ENCODE measurements around the gene LRRC51.

Gene LRRC51, protein sequence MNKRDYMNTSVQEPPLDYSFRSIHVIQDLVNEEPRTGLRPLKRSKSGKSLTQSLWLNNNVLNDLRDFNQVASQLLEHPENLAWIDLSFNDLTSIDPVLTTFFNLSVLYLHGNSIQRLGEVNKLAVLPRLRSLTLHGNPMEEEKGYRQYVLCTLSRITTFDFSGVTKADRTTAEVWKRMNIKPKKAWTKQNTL

DNA sequence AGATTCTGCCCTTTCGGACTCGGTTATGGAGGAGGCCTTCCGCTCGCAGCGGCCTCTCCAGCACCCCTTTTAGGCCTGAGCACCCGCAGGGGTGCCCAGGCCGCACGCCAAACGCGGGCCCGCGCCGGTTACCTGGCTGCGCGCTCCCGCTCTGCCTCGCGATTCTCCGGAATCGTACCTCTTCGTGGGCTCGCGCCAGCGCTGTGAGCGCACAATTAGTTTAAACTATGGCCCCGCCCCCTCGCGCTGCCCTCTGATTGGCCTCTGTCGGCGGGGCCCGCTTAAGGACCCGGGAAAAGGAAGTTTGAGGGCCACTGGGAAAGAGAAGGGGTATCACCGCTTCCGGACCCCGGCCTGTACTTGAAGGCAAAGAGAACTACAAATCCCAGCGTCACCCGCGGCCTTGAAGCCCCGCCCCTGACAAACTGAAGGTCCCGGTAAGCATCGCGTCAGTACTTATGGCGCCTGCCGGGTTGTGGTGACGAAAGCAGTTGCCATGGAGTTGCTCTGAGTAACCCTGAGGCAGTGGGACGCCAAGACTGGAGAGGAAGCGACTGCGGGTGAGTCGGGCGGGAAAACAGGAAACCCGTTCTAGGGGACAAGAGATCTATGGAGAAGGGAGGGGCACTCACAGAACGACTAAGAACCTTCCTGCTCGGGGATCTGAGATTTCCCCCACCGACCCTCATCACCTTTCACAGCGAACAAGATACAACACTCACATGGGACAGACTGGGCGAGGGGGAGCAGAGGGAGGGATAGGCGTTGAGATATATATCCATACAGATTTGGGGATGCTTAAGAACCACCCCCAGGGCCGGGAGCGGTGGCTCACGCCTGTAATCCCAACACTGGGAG is at the start of gene LRRC51, which contains the start of gene NUMA1:
Gene LRRC51 (plus strand): TSS at position 525 of the 858 bp plus-strand sequence. CDS start 8,234 bp downstream, outside the sequence.
Gene NUMA1 (minus strand): TSS at position 217 of the 858 bp plus-strand sequence. CDS start 44,599 bp downstream, outside the sequence.
- DNase-seq: peak; percentile 99

DNA sequence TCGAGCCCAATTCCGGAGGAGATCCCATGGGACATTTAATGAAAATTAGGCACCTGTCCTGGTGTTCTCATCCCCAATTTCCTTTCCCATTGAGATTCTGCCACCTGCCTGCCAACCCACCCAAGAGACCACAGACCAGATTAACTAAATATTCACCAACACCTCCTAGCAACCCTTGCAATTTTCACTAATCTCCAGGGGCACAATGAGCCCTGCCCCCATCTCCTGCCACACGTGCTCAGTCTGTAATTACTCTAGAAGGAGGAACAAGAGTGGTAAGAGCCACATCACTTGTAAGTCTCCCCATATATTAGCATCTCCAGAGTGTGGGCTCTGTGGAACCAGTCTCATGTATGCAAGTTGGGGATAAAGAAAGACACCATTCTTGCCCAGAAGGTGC is 44.0 kb upstream of the LRRC51 start:
- no peak for DNase-seq

DNA sequence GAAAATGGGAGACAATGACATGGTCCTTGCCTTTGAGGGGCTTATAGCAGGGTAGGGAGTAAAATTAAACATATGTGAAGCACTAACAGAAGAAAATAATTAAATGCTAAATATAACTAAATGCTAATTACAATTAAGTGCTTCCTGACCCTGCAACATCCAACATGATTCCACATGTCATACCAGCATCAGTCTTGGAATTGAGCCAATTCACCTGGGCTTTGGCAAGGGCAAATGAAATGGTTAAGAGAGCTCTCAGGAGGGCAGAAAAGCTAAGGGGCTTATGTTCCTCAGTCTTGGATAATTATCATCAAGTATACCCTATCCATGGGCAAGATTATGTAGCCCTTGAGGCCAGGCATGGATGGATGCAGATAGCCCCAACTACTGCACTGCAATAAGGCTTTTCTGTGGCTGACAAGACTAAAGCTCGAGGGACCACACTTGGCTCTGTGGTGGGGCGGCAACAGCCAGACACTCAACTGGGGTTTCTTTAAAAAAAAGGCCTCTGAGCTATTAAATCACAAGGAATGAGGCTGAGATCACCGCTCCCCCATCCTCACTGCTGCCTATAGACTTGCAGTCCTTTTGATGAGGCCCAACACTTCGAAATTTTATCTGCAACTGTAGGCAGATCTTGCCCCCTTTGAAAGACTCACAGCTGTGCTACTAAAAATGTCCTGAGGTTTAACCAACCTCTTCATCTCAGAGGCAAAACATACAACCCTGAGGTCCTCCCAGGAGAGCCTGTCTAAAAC is 42.9 kb upstream of the LRRC51 start:
- DNase-seq: no peak

DNA sequence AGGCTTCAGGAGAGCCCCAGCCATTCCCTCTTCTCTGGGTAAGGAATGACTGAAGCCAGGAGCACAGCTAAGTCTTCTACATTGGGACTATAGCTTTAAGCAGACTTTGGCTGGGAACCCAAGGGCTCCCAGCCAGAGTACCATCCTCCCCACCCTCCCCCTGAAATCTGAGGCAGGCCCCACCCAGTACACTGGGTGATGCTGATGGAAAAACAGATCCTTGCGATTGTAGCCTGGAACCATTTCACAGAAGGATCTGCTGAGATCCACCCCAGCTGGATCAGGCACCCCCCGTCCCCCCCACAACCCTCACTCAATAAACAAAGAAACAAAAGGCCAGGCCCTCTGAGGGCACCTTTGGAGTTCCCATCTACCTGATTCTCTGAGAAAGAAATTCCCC is 42.2 kb upstream of the LRRC51 start:
- DNase-seq: no peak

DNA sequence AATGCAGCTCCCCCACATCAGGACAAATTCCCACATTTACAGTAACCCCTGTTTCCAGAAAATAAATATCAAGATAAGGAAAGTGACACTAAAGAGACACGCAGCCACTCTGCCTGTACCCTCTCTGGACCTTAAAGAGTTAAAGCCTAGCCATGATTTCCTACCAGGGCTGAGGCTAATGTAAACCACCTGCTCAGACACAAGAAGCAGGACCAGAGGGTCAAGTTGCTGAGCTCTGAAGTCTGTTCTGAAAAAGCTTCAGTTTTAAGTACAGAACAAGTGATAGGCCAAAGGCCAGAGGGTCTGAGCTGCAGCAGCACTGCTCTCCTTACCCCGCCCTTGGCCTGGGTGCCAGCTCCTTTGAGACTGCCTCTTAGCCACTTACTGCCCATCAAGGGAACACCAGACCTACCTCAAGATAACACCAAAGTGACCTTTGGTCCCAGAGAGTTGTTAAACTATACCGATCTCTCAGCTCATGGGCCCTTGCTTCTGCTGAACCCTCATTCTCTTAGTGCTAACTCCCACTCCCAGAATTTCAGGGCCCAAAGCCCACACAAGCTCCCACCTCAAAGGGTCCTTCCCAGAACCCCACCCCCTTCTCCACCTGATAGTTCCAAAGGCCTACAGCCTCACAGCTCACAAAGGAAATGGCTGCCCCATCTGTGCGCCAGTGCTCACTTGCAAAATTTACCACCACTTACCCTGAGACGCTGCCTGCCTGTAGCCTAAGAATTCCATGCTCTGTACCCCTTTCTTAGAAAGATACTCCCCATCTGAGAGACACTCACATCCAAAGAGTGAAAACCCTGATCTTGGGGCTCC is 41.4 kb upstream of the LRRC51 start:
- DNase-seq: no peak

DNA sequence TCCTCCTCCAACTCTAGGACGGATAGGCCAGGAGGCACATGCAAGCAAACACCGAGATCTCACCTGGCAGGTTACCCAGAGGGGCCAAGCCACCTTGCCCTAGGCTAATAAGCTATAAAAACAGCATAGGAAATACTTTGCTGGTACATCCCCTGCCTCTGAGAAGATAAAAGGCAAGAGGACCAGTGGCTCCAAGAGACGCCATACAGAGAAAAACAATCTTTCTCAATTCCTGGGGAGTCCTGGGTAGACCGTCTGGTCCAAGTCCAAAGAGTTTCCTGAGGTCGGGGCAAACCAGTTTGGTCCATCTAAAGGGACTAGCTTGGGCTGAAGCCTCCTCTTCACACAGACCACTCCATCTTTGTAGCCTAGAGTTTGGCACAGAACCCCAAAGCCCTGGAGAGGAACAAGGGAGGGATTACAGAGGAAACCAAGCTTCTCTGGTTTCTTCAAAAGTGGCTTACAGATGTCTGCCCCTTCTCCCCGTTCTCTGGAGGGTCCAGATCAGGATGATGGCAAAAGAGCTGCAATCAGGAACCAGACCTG is 40.7 kb upstream of the LRRC51 start:
- DNase-seq: no peak

DNA sequence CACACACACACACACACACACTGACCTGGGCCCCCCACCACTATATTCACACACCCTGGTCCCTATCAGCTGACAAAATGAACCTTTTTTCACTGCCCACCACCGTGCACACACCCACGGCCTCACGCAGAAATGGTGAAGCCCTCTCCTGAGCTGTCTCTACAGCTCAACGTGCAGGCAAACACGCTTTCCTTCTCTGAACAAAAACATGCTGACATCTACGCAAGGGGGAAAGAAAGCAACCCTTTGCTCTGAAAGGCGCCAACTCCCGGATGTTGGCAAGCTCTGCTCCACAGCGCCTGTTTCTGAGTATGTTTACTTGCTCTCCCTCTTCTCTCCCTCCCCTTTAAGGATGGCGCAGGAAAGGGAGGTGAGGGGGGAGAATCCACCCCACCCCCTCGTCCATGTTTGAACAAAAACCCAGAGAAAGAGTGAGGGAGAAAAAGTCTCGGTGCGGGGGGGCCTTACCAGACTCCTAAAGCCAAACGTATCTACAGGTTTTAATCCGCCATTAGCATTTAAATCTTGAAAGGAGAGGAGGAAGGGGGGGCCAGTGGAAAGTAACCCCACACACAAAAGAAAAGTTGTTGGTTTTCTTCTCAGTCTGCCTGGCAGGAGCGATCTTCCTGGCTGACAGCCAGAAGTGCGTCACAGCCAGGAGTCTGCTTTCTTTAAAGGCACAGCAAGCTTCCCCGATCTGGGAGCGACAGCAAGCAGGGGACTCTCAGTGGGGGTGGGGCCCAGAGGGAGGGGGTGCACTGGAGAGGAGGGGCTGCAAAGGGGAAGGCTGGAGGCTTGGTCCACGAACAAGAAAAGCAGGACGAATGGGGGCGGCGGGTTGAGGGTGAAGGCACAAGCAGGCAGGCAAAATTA is 39.9 kb upstream of the LRRC51 start:
- DNase-seq: peak; percentile 82

DNA sequence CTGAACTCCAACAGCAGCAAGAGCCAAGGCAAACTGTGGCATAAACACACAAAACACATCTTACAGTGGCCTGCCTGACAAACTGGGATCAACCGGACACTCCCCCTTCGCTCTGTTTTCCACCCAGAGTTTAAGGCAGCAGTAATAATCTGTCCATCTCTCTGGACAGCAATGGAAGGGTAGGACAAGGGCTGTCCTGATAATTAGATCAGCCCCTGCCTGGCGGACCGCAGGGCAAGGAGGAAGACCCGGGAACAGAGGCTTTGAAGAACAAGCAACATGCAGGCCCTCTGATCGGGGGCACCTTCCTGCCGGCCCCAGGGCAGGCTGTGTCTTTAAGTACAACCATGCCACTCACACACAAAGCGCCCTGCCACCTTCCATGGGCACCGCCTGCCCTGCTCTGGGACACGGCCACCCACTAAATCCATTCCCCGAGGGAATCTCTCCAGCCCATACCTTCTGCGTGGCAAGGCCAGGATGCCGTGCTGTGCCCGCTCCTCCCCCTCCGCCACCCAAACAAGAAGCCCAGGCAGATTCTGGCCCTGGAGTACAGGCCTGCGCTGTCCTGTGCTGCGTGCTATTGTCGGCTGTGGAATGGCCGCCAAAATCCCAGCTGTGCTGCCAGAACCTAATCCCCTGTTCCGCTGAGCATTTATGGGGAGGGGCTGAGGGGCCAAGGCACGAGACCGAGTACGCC is 39.1 kb upstream of the LRRC51 start:
- peak; percentile 81 for DNase-seq

DNA sequence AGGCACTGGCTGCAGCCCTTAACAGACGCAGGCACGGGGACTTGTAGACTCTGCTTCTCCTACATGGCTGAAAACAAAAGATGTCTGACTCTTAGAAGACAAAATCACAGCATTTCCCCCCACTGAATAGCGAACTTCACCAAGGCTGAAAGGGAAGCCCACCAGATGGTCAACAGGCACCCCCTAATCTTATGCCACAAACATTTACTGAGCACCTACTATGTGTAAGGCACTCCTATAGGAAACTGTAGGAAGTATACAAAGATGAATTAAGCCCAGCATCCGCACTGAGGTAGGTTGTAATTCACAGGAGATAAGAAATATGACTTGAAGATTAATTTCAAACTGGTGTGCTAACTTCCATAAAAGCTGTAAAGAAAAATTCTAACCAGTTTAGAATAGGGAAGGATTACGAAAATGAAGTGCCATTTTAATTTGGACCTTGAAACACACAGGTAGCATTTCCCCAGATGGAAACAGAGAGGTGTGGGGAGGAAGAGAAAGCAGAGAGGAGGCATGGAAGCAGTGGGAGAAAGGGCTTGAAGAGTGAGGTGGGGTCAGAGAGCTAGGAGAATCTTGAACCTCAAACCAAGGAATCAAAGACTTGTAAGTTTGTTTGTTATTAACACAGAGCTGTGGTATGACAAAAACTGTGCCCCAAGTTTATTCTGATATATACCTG is 38.4 kb upstream of the LRRC51 start:
- no peak for DNase-seq

DNA sequence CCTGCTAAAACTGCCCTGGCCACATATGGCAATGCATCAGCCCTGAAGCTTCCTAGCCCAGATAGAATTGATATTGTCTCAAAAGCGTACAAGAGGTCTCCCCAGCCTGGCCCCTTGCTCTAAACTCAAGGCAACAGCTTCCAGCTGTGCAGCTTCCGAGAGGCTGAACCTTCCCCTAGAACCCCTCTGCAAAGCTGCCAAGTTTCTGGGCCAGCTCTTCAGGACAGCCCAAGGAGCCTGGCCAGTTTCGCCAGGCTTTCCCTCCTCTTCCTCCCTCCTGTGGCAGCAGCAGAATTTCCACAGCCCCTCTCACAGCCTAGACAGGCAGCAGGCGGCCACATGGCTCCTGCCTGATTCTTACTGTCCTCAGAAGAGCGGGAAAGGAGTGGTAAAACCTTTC is 34.8 kb upstream of the LRRC51 start:
- DNase-seq: no peak

DNA sequence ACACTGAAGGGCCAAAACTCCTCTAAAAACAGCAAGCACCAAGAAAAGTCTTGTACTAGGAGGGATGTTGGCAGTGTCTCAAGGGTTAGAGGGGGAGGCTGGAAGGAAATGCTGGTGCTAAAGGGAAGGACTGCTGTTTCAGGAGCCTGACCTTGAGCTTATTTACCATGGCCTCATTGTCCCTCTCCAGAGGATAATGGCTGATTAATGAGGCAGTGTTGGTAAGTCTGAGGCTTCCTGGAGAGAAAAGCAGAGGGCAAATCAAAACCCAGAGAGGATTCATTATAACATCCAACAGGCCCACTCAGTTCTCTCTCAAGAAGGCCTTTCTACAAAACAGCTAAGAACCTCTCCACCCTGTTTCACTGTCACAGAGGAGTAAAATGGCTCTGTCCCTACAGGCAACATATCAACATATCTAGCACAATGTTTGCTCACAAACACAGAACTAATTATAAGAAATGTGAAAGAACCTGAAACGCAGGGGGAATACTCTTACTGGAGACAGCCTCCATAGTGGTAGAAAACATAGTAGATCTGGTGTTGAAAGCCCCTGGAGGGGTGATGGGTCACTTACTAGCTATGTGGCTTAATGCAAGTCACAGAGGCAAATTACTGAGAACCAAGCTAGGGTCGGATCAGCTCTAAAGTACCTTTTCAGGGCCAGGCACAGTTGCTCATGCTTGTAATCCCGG is 31.7 kb upstream of the LRRC51 start:
- no peak for DNase-seq

DNA sequence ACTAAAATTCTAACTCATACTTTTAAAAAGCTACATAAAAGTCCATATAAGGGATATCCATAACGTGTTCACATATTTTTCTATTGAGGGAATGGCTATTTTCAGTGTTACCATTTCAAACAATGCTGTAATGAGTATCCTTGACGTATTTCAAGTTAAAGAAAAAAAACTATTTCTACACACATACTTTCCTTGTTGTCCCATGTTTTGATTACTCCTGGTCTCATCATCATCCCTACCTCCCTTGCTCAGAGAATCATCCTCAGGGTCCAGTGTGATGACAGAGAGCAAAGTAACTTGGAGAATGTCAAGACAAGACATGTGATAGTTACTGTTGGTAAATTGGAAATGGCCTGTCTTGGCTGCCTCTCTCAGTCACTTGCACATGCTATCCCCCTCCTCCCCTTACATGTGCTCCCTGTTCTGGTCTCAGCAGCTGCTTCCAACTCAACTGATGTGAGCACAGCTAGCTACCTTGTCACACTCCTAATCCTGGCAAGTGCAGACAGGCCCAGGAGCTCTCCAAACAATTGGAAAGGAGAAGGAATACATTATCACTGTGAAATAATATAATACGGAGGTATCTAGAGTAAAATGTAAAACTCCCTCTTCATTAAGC is 22.1 kb upstream of the LRRC51 start:
- no peak for DNase-seq

DNA sequence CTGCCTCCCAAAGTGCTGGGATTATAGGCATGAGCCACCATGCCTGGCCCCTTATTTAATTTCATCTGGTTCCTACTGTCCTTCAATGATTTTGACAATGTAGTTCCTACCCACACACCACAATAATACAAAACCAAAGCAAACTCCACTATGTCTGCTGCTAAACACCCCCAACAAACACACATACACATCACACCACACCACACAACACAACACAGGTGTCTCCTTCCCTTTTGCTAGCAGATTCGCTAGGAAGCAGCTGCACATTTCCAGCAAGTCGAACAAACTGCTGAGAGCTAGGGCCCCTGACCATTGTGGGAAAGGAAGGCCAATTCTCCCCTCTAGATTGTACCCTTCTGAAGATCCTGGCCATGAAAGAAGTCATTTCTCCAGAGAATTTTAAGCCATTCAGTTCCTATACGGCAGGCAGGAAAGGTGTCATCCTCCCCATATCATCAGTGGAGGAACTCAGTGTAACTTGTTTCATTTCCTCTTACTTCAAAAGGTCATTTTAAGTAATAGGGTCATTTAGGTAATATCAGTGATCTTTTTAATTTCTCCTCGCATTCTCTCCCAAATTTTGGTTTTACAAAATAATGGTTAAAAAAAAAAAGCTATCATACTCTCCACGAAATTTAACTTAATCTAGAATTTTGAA is 18.8 kb upstream of the LRRC51 start:
- no peak for DNase-seq

DNA sequence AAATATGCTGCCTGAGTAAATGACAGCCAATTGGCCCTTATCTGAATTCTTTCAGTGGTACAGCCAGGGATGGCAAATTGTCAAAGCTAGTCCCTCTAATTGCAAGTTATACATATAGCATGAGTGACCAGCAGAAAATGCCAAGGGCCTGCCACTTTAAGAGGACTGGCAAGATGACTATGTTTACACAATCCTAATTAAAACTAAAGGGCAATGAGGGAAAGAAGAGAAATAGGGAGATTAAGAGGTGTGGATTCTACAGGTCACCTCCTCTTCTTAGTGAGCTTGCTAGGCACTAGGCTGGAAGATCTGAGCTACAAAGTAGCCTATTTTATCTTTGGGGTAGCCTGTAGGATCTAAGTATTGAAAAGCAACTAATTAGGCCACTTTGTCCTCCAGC is 13.8 kb upstream of the LRRC51 start:
- no peak for DNase-seq

DNA sequence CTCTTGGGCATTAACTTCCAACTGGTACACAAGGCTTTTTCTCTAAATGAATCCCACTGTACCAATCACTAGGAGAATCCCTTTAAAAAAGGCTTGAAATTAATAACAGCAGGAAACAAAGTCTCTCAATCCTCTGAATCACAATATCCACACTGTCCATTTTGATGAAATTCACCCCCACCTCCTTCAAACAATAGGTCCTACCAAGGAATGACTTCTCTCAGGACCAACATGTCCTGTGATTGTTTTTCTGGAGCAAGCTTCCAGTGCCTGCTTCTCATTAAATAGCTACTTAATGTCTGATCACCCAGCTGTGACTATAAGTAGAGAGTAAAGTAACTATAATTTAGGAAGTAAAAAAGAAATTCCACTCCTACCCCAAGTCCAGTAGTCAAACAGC is 13.4 kb upstream of the LRRC51 start:
- DNase-seq: no peak

DNA sequence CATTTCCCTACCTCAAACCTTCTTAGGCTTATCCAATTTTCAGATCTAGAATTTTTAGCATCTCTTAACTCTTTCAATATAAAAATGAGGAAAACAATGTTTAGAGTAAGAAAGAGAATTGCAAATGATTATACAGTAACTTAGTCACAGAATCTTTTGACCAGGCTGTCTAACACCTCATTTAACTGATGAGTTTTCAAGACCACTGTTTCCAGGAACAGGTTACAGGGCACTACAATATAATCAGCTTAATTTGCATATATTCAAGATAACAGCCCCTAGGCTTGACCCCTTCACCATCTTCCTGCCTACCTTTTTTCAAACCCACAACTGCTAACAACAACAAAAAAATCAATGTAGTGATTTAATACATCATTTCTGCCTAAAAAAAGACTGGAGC is 13.0 kb upstream of the LRRC51 start:
- no peak for DNase-seq

DNA sequence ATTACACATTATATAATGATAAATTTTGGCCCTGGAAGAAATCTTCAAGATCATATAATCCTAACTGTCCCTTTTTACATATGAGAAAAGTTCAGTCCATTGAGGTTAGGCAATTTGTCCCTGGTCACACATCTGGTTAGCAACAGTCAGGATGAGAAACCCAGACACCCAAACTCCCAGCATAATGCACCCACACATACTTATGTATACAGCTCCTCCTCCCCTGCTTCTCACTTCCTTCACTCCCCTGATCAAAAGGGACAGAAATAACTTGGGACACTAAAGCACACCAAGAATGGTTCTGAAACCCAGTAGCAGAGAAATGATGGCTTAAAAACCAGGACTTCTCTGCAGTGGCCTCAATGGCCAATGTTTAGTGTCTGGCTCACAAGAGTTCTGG is 11.4 kb upstream of the LRRC51 start:
- peak; percentile 15 for DNase-seq

DNA sequence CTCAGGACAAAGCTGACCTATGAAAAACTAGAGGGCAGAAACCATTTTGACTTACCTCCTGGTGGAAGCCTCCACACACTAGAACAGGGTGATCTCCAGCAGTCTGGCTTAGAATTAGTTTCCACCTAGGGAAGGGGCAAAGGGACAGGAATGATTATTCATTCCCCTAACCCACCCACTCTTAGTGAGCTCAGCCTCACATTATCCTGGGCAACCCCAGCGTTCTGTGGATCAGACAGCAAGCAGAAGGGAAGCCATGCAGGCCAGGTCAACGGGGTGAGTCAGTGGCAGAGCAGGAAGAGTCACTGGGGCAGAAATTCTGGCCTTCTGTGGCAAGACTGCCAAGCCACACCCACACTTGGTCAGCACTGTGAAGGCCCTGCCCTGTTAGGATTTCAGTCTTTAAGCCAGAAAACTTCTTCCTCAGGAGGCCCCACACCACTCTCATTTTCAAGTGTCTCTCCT is 10.8 kb upstream of the LRRC51 start:
- peak; percentile 92 for DNase-seq
